ENCODE measurements around the gene MAN1A1. TPM values are rescaled to one million over a fixed set of nuclear protein-coding genes. Genes with fewer than 3 reads are reported as not detected.

MAN1A1 gene
- total RNA-seq, 1 donor = 79.6 TPM

GRCh38 chr6:119368921-119369320 is 19.4 kb upstream of the MAN1A1 start:
- H3K4me2 ChIP-seq (ENCODE audit: insufficient read depth, low read length) = no peak overlapping the region
- no peak for DNase-seq (ENCODE audit: insufficient read length, low spot score, missing footprints)
- H3K79me2 ChIP-seq (ENCODE audit: insufficient read depth, low read length) = no peaks in the 10 kb centered on the region

GRCh38 chr6:119361209-119361608 is 11.6 kb upstream of the MAN1A1 start:
- TF ChIP-seq, protein P1, sequence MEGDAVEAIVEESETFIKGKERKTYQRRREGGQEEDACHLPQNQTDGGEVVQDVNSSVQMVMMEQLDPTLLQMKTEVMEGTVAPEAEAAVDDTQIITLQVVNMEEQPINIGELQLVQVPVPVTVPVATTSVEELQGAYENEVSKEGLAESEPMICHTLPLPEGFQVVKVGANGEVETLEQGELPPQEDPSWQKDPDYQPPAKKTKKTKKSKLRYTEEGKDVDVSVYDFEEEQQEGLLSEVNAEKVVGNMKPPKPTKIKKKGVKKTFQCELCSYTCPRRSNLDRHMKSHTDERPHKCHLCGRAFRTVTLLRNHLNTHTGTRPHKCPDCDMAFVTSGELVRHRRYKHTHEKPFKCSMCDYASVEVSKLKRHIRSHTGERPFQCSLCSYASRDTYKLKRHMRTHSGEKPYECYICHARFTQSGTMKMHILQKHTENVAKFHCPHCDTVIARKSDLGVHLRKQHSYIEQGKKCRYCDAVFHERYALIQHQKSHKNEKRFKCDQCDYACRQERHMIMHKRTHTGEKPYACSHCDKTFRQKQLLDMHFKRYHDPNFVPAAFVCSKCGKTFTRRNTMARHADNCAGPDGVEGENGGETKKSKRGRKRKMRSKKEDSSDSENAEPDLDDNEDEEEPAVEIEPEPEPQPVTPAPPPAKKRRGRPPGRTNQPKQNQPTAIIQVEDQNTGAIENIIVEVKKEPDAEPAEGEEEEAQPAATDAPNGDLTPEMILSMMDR (IDR thresholded peaks at IDR 0.05; ENCODE audit: extremely low read depth, low read depth, low read length) = no peak
- Histone ChIP-seq H3K27ac (ENCODE audit: low read depth, low read length) (no peak overlapping the region), H3K79me2 (ENCODE audit: insufficient read depth, low read length) (no peaks in the 10 kb centered on the region), H3K36me3 (ENCODE audit: insufficient read depth, low read length) (no peaks in the 10 kb centered on the region), H3K4me2 (ENCODE audit: insufficient read depth, low read length) (no peak overlapping the region), H3K4me1 (ENCODE audit: insufficient read depth, low read length) (no peaks in the 10 kb centered on the region), H4K20me1 (ENCODE audit: insufficient read depth, low read length) (no peaks in the 10 kb centered on the region), H3K9me3 (ENCODE audit: low read depth, low read length) (no peaks in the 10 kb centered on the region), H2AFZ (ENCODE audit: low read length) (no peak overlapping the region), H3K4me3 (ENCODE audit: insufficient read depth, low read length) (no peak overlapping the region), H3K27me3 (ENCODE audit: insufficient read depth, low read length) (no peaks in the 10 kb centered on the region)
- DNase-seq (ENCODE audit: insufficient read length, low spot score, missing footprints) = no peak

More at GRCh38 chr6:119368921-119369320, 19.4 kb upstream of the MAN1A1 start:
- H3K27ac ChIP-seq (ENCODE audit: low read depth, low read length) = no peak overlapping the region
- H3K4me3 ChIP-seq (ENCODE audit: insufficient read depth, low read length) = no peak overlapping the region
- no peaks in the 10 kb centered on the region for H3K9me3 ChIP-seq (ENCODE audit: low read depth, low read length)
- H2AFZ ChIP-seq (ENCODE audit: low read length) = no peak overlapping the region
- H3K4me1 ChIP-seq (ENCODE audit: insufficient read depth, low read length) = no peaks in the 10 kb centered on the region
- TF ChIP-seq, protein P1 (IDR thresholded peaks at IDR 0.05; ENCODE audit: extremely low read depth, low read depth, low read length) = no peak
- no peaks in the 10 kb centered on the region for H3K36me3 ChIP-seq (ENCODE audit: insufficient read depth, low read length)
- no peaks in the 10 kb centered on the region for H3K27me3 ChIP-seq (ENCODE audit: insufficient read depth, low read length)
- H4K20me1 ChIP-seq (ENCODE audit: insufficient read depth, low read length) = no peaks in the 10 kb centered on the region

- Histone ChIP-seq H3K4me3 (ENCODE audit: insufficient read depth, low read length) (no peak overlapping the region), H3K27me3 (ENCODE audit: insufficient read depth, low read length) (no peaks in the 10 kb centered on the region), H3K36me3 (ENCODE audit: insufficient read depth, low read length) (no peaks in the 10 kb centered on the region), H2AFZ (ENCODE audit: low read length) (no peak overlapping the region), H4K20me1 (ENCODE audit: insufficient read depth, low read length) (no peaks in the 10 kb centered on the region), H3K9me3 (ENCODE audit: low read depth, low read length) (no peaks in the 10 kb centered on the region), H3K4me2 (ENCODE audit: insufficient read depth, low read length) (no peak overlapping the region), H3K27ac (ENCODE audit: low read depth, low read length) (no peak overlapping the region), H3K79me2 (ENCODE audit: insufficient read depth, low read length) (no peaks in the 10 kb centered on the region), H3K4me1 (ENCODE audit: insufficient read depth, low read length) (no peaks in the 10 kb centered on the region)
- TF ChIP-seq, protein P1 (IDR thresholded peaks at IDR 0.05; ENCODE audit: extremely low read depth, low read depth, low read length) = no peak
- DNase-seq (ENCODE audit: insufficient read length, low spot score, missing footprints) = no peak
Observed at GRCh38 chr6:119360262-119360915, 10.8 kb upstream of the MAN1A1 start.

DNA sequence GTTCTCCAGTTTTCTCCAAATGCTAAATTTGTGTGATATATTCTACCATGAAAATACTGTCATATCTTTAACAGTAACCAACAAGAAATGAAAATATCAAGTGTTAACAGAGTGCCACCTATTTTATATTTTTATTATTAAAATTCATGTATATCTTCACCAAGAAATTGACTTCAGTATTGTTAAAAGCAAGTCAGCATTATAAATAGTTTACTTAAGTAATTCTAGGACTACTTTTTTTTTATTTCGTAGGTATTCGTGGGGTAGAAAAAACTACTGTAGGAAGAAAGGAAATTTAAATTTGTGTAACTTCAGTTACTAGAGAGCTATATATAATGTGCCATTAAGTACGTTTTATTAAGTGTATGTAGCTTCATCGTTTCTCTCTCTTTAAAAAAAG is 6.3 kb upstream of the MAN1A1 start:
- Histone ChIP-seq H3K27me3 (ENCODE audit: insufficient read depth, low read length) (no peaks in the 10 kb centered on the region), H3K27ac (ENCODE audit: low read depth, low read length) (no peak overlapping the region), H4K20me1 (ENCODE audit: insufficient read depth, low read length) (no peaks in the 10 kb centered on the region), H3K9me3 (ENCODE audit: low read depth, low read length) (no peaks in the 10 kb centered on the region), H3K4me3 (ENCODE audit: insufficient read depth, low read length) (no peak overlapping the region), H3K4me2 (ENCODE audit: insufficient read depth, low read length) (no peak overlapping the region), H3K79me2 (ENCODE audit: insufficient read depth, low read length) (no peaks in the 10 kb centered on the region), H3K4me1 (ENCODE audit: insufficient read depth, low read length) (no peaks in the 10 kb centered on the region), H2AFZ (ENCODE audit: low read length) (no peak overlapping the region), H3K36me3 (ENCODE audit: insufficient read depth, low read length) (no peaks in the 10 kb centered on the region)
- no peak for DNase-seq (ENCODE audit: insufficient read length, low spot score, missing footprints)
- TF ChIP-seq, protein P1 (IDR thresholded peaks at IDR 0.05; ENCODE audit: extremely low read depth, low read depth, low read length) = no peak
